ENCODE data around the gene FAM149B1.

Gene FAM149B1

GRCh38 chr10:73174148-73174925, 6.4 kb downstream of the FAM149B1 start:
- DNase-seq (ENCODE audit: low read depth in 2 of 2): no peak

DNA sequence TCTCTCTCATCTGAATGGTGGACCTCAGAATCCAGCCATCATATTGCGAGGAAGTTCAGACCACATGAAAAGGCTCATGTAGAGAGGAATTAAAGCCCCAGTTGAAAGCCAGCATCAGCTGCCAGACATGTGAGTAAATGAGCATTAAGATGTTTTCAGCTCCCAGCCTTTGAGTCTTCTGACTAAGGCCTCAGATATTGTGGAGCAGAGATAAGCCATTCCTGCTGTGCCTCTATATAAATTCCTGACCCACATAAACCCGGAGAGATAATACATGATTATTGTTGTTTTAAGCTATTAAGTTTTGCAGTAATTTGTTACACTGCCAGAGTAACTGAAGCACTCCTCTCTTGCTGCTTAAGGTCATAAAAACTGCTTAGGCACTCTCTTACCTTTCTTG, 14.6 kb downstream of the FAM149B1 start:
- no peak for DNase-seq (ENCODE audit: low read depth in 2 of 2)

DNA sequence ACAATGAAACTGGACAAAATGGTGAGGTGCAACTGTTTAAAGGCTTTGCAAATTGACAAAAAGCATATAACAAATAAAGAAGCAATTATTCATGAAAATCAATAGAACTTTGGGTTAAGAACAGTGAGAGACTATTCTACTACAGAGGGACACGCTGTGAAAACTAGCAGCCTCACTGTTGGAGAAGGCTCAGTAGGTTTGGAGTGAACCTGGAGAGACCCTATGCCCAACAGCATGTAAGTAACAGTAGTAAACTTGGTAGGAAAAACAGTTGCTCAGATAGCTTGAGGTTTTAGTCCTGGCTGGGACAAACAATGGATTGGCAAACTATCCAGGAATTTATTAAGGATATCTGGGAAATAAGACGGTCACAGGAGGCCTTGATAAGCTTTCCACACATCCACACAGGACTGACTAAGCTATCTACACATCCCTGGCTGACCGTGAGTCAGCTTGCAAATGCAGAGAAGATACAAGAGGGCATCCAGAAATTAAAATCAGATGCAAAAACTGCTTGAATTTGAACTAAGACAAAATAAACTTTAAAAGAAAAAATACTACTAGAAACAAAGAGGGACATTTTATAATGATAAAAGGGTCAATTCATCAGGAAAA, 15.9 kb downstream of the FAM149B1 start:
- no peak for DNase-seq (ENCODE audit: low read depth in 2 of 2)

GRCh38 chr10:73186266-73186665, 18.3 kb downstream of the FAM149B1 start:
- no peak for DNase-seq (ENCODE audit: low read depth in 2 of 2)

DNA sequence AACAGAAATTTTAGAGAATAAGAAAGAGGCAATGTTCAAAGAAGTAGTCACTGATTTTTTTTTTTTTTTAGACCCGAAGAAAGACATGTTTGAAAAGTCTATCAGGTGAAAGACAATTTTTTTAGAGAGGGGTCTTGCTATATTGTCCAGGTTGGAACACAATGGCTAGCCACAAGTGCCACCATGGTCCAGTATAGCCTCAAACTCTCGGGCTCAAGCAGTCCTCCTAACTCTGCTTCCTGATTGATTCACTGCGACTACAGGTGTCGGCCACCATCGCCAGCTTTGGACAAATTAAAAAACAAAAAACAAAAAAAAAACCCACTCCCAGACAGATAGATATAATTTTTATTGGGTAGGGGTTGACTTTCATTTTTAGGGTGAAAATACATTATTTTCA, 22.3 kb downstream of the FAM149B1 start:
- no peak for DNase-seq (ENCODE audit: low read depth in 2 of 2)

- DNase-seq (ENCODE audit: low read depth in 2 of 2): no peak
Measured at GRCh38 chr10:73205081-73205480, 37.2 kb downstream of the FAM149B1 start.

- DNase-seq (ENCODE audit: low read depth in 2 of 2): no peak
Measured at GRCh38 chr10:73205890-73206289, 38.0 kb downstream of the FAM149B1 start.

DNA sequence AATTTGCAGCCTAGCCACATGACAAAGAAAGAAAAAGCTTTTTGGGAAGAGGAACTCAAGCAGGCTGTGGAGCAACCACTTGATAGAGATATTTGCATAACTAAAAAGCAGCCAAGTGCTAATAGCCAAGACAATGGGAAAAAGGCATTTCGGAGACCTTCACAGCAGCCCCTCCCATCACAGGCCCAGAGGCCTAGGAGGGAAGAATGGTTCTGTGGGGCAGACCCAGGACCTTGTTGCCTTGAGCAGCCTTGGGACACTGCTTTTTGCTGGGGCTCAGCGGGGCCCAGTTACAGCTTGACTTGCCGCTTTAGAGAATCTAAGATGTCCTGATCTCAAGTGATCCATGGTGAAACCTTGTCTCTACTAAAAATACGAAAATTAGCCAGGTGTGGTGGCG, 38.5 kb downstream of the FAM149B1 start:
- DNase-seq (ENCODE audit: low read depth in 2 of 2): no peak

DNA sequence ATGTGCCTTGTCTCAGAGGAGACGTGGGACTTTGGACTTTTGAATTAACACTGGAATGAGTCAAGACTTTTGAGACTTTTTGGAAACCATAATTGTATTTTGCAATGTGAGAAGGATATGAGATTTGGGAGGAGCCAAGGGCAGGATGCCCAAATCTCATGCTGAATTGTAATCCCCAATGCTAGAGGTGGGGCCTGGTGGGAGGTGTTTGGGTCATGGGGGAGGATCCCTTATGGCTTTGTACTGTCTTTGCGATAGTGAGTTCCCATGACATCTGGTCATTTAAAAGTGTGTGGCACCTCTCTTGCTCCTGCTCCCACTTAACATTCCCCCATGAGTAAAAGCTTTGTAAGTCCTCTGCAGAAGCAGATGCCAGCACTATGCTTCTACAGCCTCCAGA, 40.0 kb downstream of the FAM149B1 start:
- no peak for DNase-seq (ENCODE audit: low read depth in 2 of 2)

- no peak for DNase-seq (ENCODE audit: low read depth in 2 of 2)
Measured at GRCh38 chr10:73209705-73210104, 41.8 kb downstream of the FAM149B1 start.

DNA sequence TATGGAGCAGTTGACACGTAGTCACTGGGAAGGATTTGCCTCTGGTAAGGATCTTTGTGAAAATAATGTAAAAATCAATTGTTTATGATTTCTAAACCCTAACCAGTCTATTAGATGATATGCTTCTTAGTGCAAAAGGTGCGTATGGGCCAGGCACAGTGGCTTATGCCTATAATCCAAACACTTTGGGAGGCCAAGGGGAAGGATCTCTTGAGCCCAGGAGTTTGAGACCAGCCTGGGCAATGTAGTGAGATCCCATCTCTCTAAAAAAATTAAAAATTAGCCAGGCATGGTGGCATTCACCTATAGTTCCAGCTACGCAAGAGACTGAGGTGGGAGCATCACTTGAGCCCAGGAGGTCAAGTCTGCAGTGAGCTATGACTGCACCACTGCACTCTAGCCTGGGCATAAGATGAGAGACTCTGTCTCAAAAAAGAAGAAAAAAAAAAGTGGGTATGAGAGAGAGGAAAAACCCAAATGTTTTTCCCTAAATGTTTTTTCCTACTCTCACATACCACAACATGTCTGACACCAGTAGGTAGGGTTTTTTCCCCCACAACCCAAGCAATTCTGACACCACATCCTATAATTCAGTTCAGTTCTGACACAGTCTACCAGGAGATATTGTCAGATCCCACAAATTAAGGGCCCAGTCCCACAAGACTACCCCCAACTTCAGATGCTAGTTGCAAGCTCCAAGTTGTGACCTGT, 42.6 kb downstream of the FAM149B1 start:
- DNase-seq (ENCODE audit: low read depth in 2 of 2): no peak

DNA sequence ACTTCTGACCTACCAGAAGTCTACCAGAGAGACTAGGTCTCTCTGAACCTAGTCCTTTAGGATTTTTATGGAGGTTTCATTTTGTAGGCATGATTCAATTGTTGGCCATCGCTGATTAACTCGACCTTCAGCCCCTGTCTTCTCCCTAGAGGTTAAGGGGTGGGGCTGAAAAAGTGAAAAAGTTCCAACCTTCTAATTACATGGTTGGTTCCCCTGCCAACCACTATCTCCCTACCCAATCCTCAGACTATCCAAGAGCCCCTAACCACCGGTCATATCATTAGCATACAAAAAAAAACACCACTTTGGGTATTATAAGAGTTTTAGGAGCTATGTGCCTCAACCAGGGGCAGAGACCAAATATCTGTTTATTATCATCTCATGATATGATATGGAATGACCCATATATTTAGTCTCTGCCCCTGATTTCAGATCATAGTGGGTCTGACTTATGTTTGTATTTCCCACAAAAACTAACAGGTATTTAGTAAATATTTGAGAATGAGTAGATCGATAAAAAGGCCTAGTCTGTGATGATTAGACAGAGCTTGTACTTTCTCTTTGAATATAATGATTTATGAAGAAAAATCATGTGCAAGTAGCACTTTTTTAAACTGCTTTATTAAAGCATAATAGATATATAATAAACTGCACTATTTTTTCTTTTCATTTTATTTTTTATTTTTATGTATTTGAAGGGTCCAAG, 43.3 kb downstream of the FAM149B1 start:
- DNase-seq (ENCODE audit: low read depth in 2 of 2): no peak

DNA sequence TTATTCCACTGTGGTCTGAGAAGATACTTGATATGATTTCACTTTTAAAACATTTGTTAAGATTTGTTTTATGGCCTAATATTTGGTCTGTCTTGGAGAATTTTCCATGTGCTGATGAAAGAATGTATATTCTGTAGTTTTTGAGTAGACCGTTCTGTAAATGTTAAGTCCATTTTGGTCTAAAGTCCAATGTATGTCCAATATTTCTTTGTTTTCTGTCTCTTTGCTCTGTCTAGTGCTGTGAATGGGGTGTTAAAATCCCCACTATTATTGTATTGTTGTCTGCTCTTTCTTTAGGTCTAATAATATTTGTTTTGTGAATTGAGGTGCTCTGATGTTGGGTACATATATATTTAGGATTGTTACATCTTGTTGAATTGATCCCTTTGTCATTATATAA, 47.8 kb downstream of the FAM149B1 start:
- no peak for DNase-seq (ENCODE audit: low read depth in 2 of 2)

GRCh38 chr10:73217628-73218027, 49.7 kb downstream of the FAM149B1 start:
- no peak for DNase-seq (ENCODE audit: low read depth in 2 of 2)

- no peak for DNase-seq (ENCODE audit: low read depth in 2 of 2)
Measured at GRCh38 chr10:73218431-73219191, 50.7 kb downstream of the FAM149B1 start.

- DNase-seq (ENCODE audit: low read depth in 2 of 2): no peak
Measured at GRCh38 chr10:73219384-73219783, 51.5 kb downstream of the FAM149B1 start.

DNA sequence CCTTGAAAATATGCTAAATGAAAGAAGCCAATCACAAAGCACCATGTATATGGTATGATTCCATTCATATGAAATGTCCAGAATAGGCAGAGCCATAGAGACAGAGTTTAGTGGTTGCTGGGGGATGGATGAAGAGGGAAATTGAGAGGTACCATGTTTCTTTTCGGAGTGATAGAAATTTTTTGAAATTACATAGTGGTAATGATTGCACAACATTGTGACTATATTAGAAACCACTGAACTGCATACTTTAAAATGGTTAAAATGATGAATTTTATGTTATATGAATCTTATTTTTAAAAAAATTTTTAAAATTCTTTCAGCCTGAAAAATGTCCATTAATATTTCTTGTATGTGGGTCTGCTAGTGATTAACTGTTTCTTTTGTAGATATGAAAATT, 53.1 kb downstream of the FAM149B1 start:
- DNase-seq (ENCODE audit: low read depth in 2 of 2): no peak

- DNase-seq (ENCODE audit: low read depth in 2 of 2): no peak
Measured at GRCh38 chr10:73225518-73225917, 57.6 kb downstream of the FAM149B1 start.

DNA sequence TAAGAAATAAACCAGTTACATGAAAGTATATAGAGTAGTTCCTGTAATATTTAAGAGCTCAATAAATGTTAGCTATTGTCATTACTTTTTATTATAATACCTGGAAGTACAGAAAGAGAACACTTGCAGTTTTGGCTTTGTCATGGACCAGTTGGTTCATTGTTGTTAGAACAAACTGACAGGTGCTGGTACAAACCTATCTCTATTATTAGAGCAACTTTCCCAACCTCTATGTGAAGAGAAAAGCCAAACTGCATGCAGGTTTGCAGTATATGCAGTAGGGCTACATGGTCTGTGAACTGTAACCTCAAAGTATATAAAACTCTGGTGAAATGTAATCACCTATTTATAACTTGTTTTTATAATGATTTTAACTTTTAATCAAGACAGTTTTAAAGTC, 58.7 kb downstream of the FAM149B1 start:
- no peak for DNase-seq (ENCODE audit: low read depth in 2 of 2)

- DNase-seq (ENCODE audit: low read depth in 2 of 2): no peak
Measured at GRCh38 chr10:73228247-73228646, 60.3 kb downstream of the FAM149B1 start.

GRCh38 chr10:73229567-73229966, 61.6 kb downstream of the FAM149B1 start:
- no peak for DNase-seq (ENCODE audit: low read depth in 2 of 2)

DNA sequence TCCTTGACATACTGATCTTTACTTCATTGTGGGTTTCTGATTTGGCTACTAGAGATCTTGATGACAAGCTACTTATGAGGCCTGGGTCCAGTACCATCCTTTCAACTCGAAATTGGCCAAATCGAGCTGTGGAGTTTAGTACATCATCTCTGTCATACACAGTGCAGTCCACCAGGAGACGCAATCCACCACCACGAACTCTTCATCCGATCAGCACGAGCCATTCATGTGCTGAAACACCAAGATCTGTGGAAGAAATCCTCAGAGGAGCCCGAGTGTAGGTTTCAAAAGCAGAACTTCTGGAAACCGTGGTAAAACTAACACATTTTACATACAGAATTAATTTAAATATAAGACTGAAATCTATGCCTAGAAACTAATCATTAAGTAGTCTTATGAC, 65.0 kb downstream of the FAM149B1 start:
- no peak for DNase-seq (ENCODE audit: low read depth in 2 of 2)
